HPDE6-E6E7 (cell line): Measurements from ENCODE around the gene SYNJ1.
"Not testable (repeated sequence)": the region's sequence is repeated elsewhere in the genome, so short reads cannot be mapped to it uniquely, and the experiment has no call there.

Experiments used
- DNase-seq: peaks from one replicate; pipeline ENCODE4 v3.0.0; 2011; ENCODE audit warnings: missing footprints; ENCODE audit errors: extremely low spot score

Gene SYNJ1

GRCh38 chr21:32690085-32690484, 37.7 kb downstream of the SYNJ1 start:
- DNase-seq: no peak

GRCh38 chr21:32687643-32688345, 40.0 kb downstream of the SYNJ1 start:
- no peak for DNase-seq

GRCh38 chr21:32682696-32683474, 44.9 kb downstream of the SYNJ1 start:
- no peak for DNase-seq

- DNase-seq: no peak
Observed at GRCh38 chr21:32674731-32675130, 53.1 kb downstream of the SYNJ1 start.

- DNase-seq: no peak
Observed at GRCh38 chr21:32674038-32674437, 53.8 kb downstream of the SYNJ1 start.

GRCh38 chr21:32666258-32666657, 61.6 kb downstream of the SYNJ1 start:
- no peak for DNase-seq

GRCh38 chr21:32664095-32664494, 63.7 kb downstream of the SYNJ1 start:
- not testable (repeated sequence) for DNase-seq

GRCh38 chr21:32661981-32662380, 65.8 kb downstream of the SYNJ1 start:
- not testable (repeated sequence) for DNase-seq

GRCh38 chr21:32661026-32661782, 66.6 kb downstream of the SYNJ1 start:
- DNase-seq: not testable (repeated sequence)

- DNase-seq: no peak
Observed at GRCh38 chr21:32658524-32658923, 69.3 kb downstream of the SYNJ1 start.

- peak; percentile 20 for DNase-seq
Observed at GRCh38 chr21:32653326-32653901, 74.4 kb downstream of the SYNJ1 start.

- DNase-seq: no peak
Observed at GRCh38 chr21:32648165-32648564, 79.6 kb downstream of the SYNJ1 start.

- DNase-seq: no peak
Observed at GRCh38 chr21:32645261-32646182, 82.3 kb downstream of the SYNJ1 start.

- DNase-seq: no peak
Observed at GRCh38 chr21:32641710-32642698, 85.8 kb downstream of the SYNJ1 start.

- no peak for DNase-seq
Observed at GRCh38 chr21:32626621-32627196, 101.1 kb downstream of the SYNJ1 start.

- not testable (repeated sequence) for DNase-seq
Observed at GRCh38 chr21:32618218-32618617, 109.6 kb downstream of the SYNJ1 start.

GRCh38 chr21:32613436-32614043, 114.3 kb downstream of the SYNJ1 start:
- no peak for DNase-seq

GRCh38 chr21:32612999-32613337, 114.8 kb downstream of the SYNJ1 start:
- DNase-seq: no peak
